SK-N-SH treated with all-trans-retinoic acid at 6 μM for 48 hours (cell line): ENCODE measurements around the gene C19orf81.

ENCODE experiments used
- ATAC-seq: fragments of 200-7000 bp; cut with Tn5 transposase; 3 replicates; pipeline ENCODE4 v1.9.1; 2020; ENCODE audit warnings: mild to moderate bottlenecking, moderate library complexity
- ARNTL ChIP-seq: fragments of 450-650 bp; formaldehyde crosslinking; IDR thresholded peaks from 2 replicates; pipeline ENCODE4 v1.5.0; 2020; ENCODE audit warnings: low read depth, mild to moderate bottlenecking, moderate library complexity, borderline replicate concordance
- BACH2 ChIP-seq: fragments of 250-450 bp; sonication (Bioruptor Pico); IDR thresholded peaks from 2 replicates; pipeline ENCODE4 v1.9.0; 2021; ENCODE audit warnings: mild to moderate bottlenecking, borderline replicate concordance
- CREB5 ChIP-seq: fragments of 250-450 bp; sonication (Bioruptor Pico); IDR thresholded peaks from 2 replicates; pipeline ENCODE4 v1.5.1; 2020; ENCODE audit warnings: low read depth, mild to moderate bottlenecking, moderate library complexity
- CSDC2 ChIP-seq: fragments of 250-450 bp; sonication (Bioruptor Pico); IDR thresholded peaks from 2 replicates; pipeline ENCODE4 v1.5.0; 2020; ENCODE audit warnings: mild to moderate bottlenecking, moderate library complexity
- CSRNP3 ChIP-seq: fragments of 250-450 bp; sonication (Bioruptor Pico); IDR thresholded peaks from 2 replicates; pipeline ENCODE4 v1.5.1; 2021; ENCODE audit warnings: mild to moderate bottlenecking, moderate library complexity
- ESRRG ChIP-seq: fragments of 250-450 bp; sonication (Bioruptor Pico); IDR thresholded peaks from 2 replicates; pipeline ENCODE4 v1.6.1; 2021; ENCODE audit warnings: mild to moderate bottlenecking
- ISL1 ChIP-seq: fragments of 250-450 bp; sonication (Bioruptor Pico); IDR thresholded peaks from 2 replicates; pipeline ENCODE4 v2.1.2; 2022; ENCODE audit warnings: mild to moderate bottlenecking, moderate library complexity
- OSR1 ChIP-seq: fragments of 250-450 bp; sonication (Bioruptor Pico); IDR thresholded peaks from 2 replicates; pipeline ENCODE4 v1.8.0; 2022; ENCODE audit warnings: moderate library complexity, mild to moderate bottlenecking, inconsistent platforms
- PATZ1 ChIP-seq: fragments of 250-450 bp; sonication (Bioruptor Pico); IDR thresholded peaks from 2 replicates; pipeline ENCODE4 v1.8.0; 2020; ENCODE audit warnings: mild to moderate bottlenecking, moderate library complexity, borderline replicate concordance
- PPARA ChIP-seq: fragments of 250-450 bp; sonication (Bioruptor Pico); IDR thresholded peaks from 2 replicates; pipeline ENCODE4 v1.5.0; 2020; ENCODE audit warnings: mild to moderate bottlenecking, borderline replicate concordance
- RARB ChIP-seq: fragments of 250-450 bp; sonication (Bioruptor Pico); IDR thresholded peaks from 2 replicates; pipeline ENCODE4 v1.8.0; 2021; ENCODE audit warnings: mild to moderate bottlenecking, moderate library complexity
- SNAI2 ChIP-seq: fragments of 250-450 bp; sonication (Bioruptor Pico); IDR thresholded peaks from 2 replicates; pipeline ENCODE4 v1.5.0; 2020; ENCODE audit warnings: mild to moderate bottlenecking, moderate library complexity
- TCF4 ChIP-seq: fragments of 250-450 bp; sonication (Bioruptor Pico); IDR thresholded peaks from 2 replicates; pipeline ENCODE4 v1.8.0; 2021; ENCODE audit warnings: mild to moderate bottlenecking, moderate library complexity, borderline replicate concordance
- TOX ChIP-seq: fragments of 250-450 bp; sonication (Bioruptor Pico); IDR thresholded peaks from 2 replicates; pipeline ENCODE4 v1.8.0; 2021; ENCODE audit warnings: mild to moderate bottlenecking, moderate library complexity, borderline replicate concordance
- TSHZ2 ChIP-seq: fragments of 250-450 bp; sonication (Bioruptor Pico); IDR thresholded peaks from 2 replicates; pipeline ENCODE4 v1.5.0; 2020; ENCODE audit warnings: mild to moderate bottlenecking, moderate library complexity
- ZC3H10 ChIP-seq: fragments of 250-450 bp; sonication (Bioruptor Pico); IDR thresholded peaks from 2 replicates; pipeline ENCODE4 v1.5.1; 2021; ENCODE audit warnings: mild to moderate bottlenecking, moderate library complexity
- ZFP3 ChIP-seq: fragments of 250-450 bp; sonication (Bioruptor Pico); IDR thresholded peaks from 2 replicates; pipeline ENCODE4 v1.5.0; 2020; ENCODE audit warnings: mild to moderate bottlenecking, moderate library complexity
- ZFP30 ChIP-seq: fragments of 450-650 bp; formaldehyde crosslinking; IDR thresholded peaks from 2 replicates; pipeline ENCODE4 v1.5.0; 2022; ENCODE audit warnings: mild to moderate bottlenecking, moderate library complexity
- ZNF565 ChIP-seq: fragments of 450-650 bp; formaldehyde crosslinking; conservative IDR thresholded peaks from 2 replicates; pipeline ENCODE4 v1.5.0; 2020; ENCODE audit warnings: low read depth, mild to moderate bottlenecking, moderate library complexity
- ZNF70 ChIP-seq: fragments of 450-650 bp; formaldehyde crosslinking; IDR thresholded peaks from 2 replicates; pipeline ENCODE4 v1.5.0; 2020; ENCODE audit warnings: mild to moderate bottlenecking, moderate library complexity
- ZNF8 ChIP-seq: fragments of 450-650 bp; formaldehyde crosslinking; IDR thresholded peaks from 2 replicates; pipeline ENCODE4 v1.5.0; 2020; ENCODE audit warnings: mild to moderate bottlenecking, moderate library complexity

Gene C19orf81

GRCh38 chr19:50659318-50660087, 10.3 kb downstream of the C19orf81 start:
- no peak for ATAC-seq
- TF ChIP-seq TCF4 (CRISPR knock-in tag) (no peak), RARB (CRISPR knock-in tag) (no peak), TSHZ2 (CRISPR knock-in tag) (no peak), ZNF565 (CRISPR knock-in tag) (no peak), CSRNP3 (CRISPR knock-in tag) (no peak), CSDC2 (CRISPR knock-in tag) (no peak), BACH2 (CRISPR knock-in tag) (no peak), ARNTL (CRISPR knock-in tag) (no peak), OSR1 (CRISPR knock-in tag) (no peak), ZNF8 (no peak), PPARA (no peak), TOX (CRISPR knock-in tag) (no peak), ZC3H10 (CRISPR knock-in tag) (no peak), ZFP30 (CRISPR knock-in tag) (no peak)

GRCh38 chr19:50660088-50660366, 10.8 kb downstream of the C19orf81 start:
- ATAC-seq: no peak
- TF ChIP-seq ZC3H10 (CRISPR knock-in tag) (no peak), TSHZ2 (CRISPR knock-in tag) (no peak), CSRNP3 (CRISPR knock-in tag) (no peak), BACH2 (CRISPR knock-in tag) (no peak), ISL1 (CRISPR knock-in tag) (no peak), ZNF8 (no peak), CREB5 (CRISPR knock-in tag) (no peak), TCF4 (CRISPR knock-in tag) (no peak), OSR1 (CRISPR knock-in tag) (no peak)

GRCh38 chr19:50661023-50661422, 11.8 kb downstream of the C19orf81 start:
- ATAC-seq: no peak
- TF ChIP-seq BACH2 (CRISPR knock-in tag) (no peak), TOX (CRISPR knock-in tag) (no peak), ZNF8 (no peak), SNAI2 (CRISPR knock-in tag) (no peak), ZNF565 (CRISPR knock-in tag) (no peak), RARB (CRISPR knock-in tag) (no peak), ARNTL (CRISPR knock-in tag) (no peak), OSR1 (CRISPR knock-in tag) (no peak), PATZ1 (CRISPR knock-in tag) (no peak), ZNF70 (no peak), ISL1 (CRISPR knock-in tag) (no peak), ZFP30 (CRISPR knock-in tag) (no peak), ESRRG (CRISPR knock-in tag) (no peak), ZFP3 (CRISPR knock-in tag) (no peak), TSHZ2 (CRISPR knock-in tag) (no peak)
